Peyer's patch (tissue), 4 donors: ENCODE measurements around the gene RBM4.

Source experiments
- POLR2A ChIP-seq, 2 donors: fragments of 450-650 bp; IDR thresholded peaks; one replicate each; pipeline ENCODE4 v1.5.1; 2017; ENCODE audit warnings: antibody characterized with exemption in 2 of 2, mild to moderate bottlenecking in 2 of 2, moderate library complexity in 2 of 2
- TF ChIP-seq, protein P1 (sequence below), 6 experiments: fragments of 450-650 bp in 4 of 6; fragments of 200-600 bp in 2 of 6; sonication (generic) in 1 of 6; IDR thresholded peaks; one replicate each; pipeline ENCODE4 v1.5.1; 2017 to 2019; ENCODE audit warnings: antibody characterized with exemption in 6 of 6, mild to moderate bottlenecking in 3 of 6, moderate library complexity in 1 of 6

DNA sequence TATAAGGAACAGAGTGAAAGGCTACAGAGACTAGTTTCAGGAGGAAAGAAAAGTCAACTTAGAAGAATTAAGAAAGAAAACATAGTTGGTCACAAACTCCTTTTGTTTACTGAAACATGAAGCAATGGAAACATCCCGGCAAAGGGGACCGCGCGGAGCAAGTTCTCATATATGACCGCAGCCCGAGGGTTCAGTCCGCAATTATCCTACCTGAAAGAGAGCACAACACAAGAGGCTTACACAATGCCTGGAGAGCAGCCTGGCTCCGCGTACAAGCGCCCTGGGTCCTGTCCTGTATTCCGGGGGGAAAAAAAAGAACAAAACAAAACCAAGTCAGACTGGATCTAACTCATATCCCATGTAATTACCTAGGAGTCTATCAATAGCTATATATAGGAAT lies 26.9 kb downstream of the RBM4 start:
- TF ChIP-seq, protein P1, sequence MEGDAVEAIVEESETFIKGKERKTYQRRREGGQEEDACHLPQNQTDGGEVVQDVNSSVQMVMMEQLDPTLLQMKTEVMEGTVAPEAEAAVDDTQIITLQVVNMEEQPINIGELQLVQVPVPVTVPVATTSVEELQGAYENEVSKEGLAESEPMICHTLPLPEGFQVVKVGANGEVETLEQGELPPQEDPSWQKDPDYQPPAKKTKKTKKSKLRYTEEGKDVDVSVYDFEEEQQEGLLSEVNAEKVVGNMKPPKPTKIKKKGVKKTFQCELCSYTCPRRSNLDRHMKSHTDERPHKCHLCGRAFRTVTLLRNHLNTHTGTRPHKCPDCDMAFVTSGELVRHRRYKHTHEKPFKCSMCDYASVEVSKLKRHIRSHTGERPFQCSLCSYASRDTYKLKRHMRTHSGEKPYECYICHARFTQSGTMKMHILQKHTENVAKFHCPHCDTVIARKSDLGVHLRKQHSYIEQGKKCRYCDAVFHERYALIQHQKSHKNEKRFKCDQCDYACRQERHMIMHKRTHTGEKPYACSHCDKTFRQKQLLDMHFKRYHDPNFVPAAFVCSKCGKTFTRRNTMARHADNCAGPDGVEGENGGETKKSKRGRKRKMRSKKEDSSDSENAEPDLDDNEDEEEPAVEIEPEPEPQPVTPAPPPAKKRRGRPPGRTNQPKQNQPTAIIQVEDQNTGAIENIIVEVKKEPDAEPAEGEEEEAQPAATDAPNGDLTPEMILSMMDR (IDR thresholded peaks at IDR 0.05) = no peak
- TF ChIP-seq POLR2A (IDR thresholded peaks at IDR 0.05) = no peak
